ENCODE results near the gene ANKS1B.

DNA sequence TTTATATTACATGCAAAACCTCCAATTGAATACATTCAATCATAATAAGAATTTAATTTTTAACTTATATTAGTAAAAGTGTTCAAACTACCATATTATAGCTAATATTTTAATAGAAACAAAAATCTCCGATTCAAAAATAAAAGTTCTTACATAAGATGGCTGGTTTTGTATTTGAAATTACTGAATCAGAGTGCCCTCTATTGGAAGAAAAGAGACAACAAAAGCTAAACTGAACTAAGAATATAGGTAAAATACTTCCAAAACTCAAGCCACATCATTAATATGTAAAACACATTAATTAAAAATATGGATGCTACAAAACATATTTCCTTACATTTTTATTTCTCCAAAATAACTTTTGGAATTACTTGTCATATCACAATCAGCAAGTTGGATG lies 216.9 kb downstream of the ANKS1B start:
- no peak for TF ChIP-seq POLR2A (IDR thresholded peaks at IDR 0.05)
- no peak for TF ChIP-seq CTCF (IDR thresholded peaks at IDR 0.05)
